ENCODE results near the gene RAB5B. TPM values are rescaled to one million over a fixed set of nuclear protein-coding genes. Genes with fewer than 3 reads are reported as not detected.

Gene RAB5B
- total and polyA plus RNA-seq, 2 donors from 2014 or later, result 72.5 to 112 TPM

GRCh38 chr12:55966408-55967281, 7.2 kb upstream of the RAB5B start, which contains the start of gene CDK2:
Gene CDK2 (plus strand): TSS chr12:55966830. CDS start chr12:55967009, 179 bp downstream.
- no peaks in the 10 kb centered on the region for H3K9me3 ChIP-seq (ENCODE audit: control insufficient read depth in 2 of 3, insufficient read depth in 1 of 3, low read length in 3 of 3)
- H3K36me3 ChIP-seq (ENCODE audit: control insufficient read depth in 2 of 3, insufficient read depth in 3 of 3, low read length in 3 of 3), result peaks cover 0 to 2% (median 0%) of the 10 kb centered on the region in 3 donors
- intact Hi-C loops (cut with DNase I), result no loop called here
- TF ChIP-seq, protein P1, sequence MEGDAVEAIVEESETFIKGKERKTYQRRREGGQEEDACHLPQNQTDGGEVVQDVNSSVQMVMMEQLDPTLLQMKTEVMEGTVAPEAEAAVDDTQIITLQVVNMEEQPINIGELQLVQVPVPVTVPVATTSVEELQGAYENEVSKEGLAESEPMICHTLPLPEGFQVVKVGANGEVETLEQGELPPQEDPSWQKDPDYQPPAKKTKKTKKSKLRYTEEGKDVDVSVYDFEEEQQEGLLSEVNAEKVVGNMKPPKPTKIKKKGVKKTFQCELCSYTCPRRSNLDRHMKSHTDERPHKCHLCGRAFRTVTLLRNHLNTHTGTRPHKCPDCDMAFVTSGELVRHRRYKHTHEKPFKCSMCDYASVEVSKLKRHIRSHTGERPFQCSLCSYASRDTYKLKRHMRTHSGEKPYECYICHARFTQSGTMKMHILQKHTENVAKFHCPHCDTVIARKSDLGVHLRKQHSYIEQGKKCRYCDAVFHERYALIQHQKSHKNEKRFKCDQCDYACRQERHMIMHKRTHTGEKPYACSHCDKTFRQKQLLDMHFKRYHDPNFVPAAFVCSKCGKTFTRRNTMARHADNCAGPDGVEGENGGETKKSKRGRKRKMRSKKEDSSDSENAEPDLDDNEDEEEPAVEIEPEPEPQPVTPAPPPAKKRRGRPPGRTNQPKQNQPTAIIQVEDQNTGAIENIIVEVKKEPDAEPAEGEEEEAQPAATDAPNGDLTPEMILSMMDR (IDR thresholded peaks at IDR 0.05; ENCODE audit: borderline replicate concordance, extremely low read depth, insufficient read depth), result no peak
- H3K9ac ChIP-seq (ENCODE audit: low read length in 3 of 3), result peak within 1 kb of the TSS; percentile 66 to 87 (median 66)
- no peak for FAIRE-seq
- peaks cover 0 to 12% (median 5%) of the 10 kb centered on the region in 3 donors for H3K4me1 ChIP-seq (ENCODE audit: control insufficient read depth in 2 of 3, insufficient read depth in 2 of 3, low read depth in 1 of 3, low read length in 3 of 3)
- peak within 1 kb of the TSS; percentile 29 to 70 for H3K27ac ChIP-seq (ENCODE audit: low read depth in 2 of 2, low read length in 2 of 2)
- DNase-seq, result peak; percentile 93 to 97 (median 95)
- no peaks in the 10 kb centered on the region for H3K27me3 ChIP-seq (ENCODE audit: control insufficient read depth, insufficient read depth, low read length)
- peak within 1 kb of the TSS; percentile 75 to 87 (median 84) for H3K4me3 ChIP-seq (ENCODE audit: low read length in 3 of 3)

- Histone ChIP-seq H3K27me3 (ENCODE audit: control insufficient read depth, insufficient read depth, low read length) (no peaks in the 10 kb centered on the region), H3K27ac (ENCODE audit: low read depth in 2 of 2, low read length in 2 of 2) (no peak overlapping the region), H3K9ac (ENCODE audit: low read length in 3 of 3) (no peak overlapping the region), H3K9me3 (ENCODE audit: control insufficient read depth in 2 of 3, insufficient read depth in 1 of 3, low read length in 3 of 3) (no peaks in the 10 kb centered on the region), H3K36me3 (ENCODE audit: control insufficient read depth in 2 of 3, insufficient read depth in 3 of 3, low read length in 3 of 3) (peaks cover 0 to 2% (median 0%) of the 10 kb centered on the region in 3 donors), H3K4me1 (ENCODE audit: control insufficient read depth in 2 of 3, insufficient read depth in 2 of 3, low read depth in 1 of 3, low read length in 3 of 3) (peaks cover 3 to 15% (median 8%) of the 10 kb centered on the region in 3 donors), H3K4me3 (ENCODE audit: low read length in 3 of 3) (no peak overlapping the region)
- no peak for DNase-seq
- TF ChIP-seq, protein P1 (IDR thresholded peaks at IDR 0.05; ENCODE audit: borderline replicate concordance, extremely low read depth, insufficient read depth), result no peak
- intact Hi-C loops (cut with DNase I), result no loop called here
- no peak for FAIRE-seq
These were observed 4.5 kb upstream of the RAB5B start for GRCh38 chr12:55969356-55969755.

DNA sequence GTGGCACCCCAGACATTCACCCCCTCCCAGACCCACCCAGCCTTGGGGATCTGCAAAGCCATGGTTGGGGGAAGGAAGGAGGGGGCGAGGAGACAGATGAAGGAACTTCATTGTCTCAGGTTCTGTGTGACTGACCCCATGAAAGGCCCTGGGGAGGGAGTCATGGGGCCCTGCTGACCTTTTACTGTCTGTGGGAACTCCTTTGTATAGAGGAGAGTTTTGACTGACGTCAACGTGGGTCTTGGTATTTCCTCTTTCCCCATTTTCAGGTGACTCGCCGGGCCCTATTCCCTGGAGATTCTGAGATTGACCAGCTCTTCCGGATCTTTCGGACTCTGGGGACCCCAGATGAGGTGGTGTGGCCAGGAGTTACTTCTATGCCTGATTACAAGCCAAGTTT, 3.1 kb upstream of the RAB5B start:
- intact Hi-C loops (cut with DNase I), result no loop called here
- Histone ChIP-seq H3K9ac (ENCODE audit: low read length in 3 of 3) (no peak overlapping the region), H3K27me3 (ENCODE audit: control insufficient read depth, insufficient read depth, low read length) (no peaks in the 10 kb centered on the region), H3K4me3 (ENCODE audit: low read length in 3 of 3) (no peak overlapping the region), H3K4me1 (ENCODE audit: control insufficient read depth in 2 of 3, insufficient read depth in 2 of 3, low read depth in 1 of 3, low read length in 3 of 3) (peaks cover 3 to 21% (median 8%) of the 10 kb centered on the region in 3 donors), H3K9me3 (ENCODE audit: control insufficient read depth in 2 of 3, insufficient read depth in 1 of 3, low read length in 3 of 3) (no peaks in the 10 kb centered on the region), H3K27ac (ENCODE audit: low read depth in 2 of 2, low read length in 2 of 2) (no peak overlapping the region), H3K36me3 (ENCODE audit: control insufficient read depth in 2 of 3, insufficient read depth in 3 of 3, low read length in 3 of 3) (peaks cover 0 to 2% (median 0%) of the 10 kb centered on the region in 3 donors)
- TF ChIP-seq, protein P1 (IDR thresholded peaks at IDR 0.05; ENCODE audit: borderline replicate concordance, extremely low read depth, insufficient read depth), result no peak
- DNase-seq, result no peak
- no peak for FAIRE-seq

Measured in kidney (tissue), 14 donors.